HepG2 (cell line): ENCODE results near the gene NRSN2. TPM values are rescaled to one million over a fixed set of nuclear protein-coding genes. Genes with fewer than 3 reads are reported as not detected.

Experiments
- DPF2 ChIP-seq: sonication (generic); formaldehyde crosslinking; IDR thresholded peaks from 2 replicates; pipeline ENCODE4 v1.4.0; 2020; ENCODE audit warnings: mild to moderate bottlenecking, low read depth, missing genetic modification reagents, borderline replicate concordance
- GTF3A ChIP-seq: sonication (generic); formaldehyde crosslinking; conservative IDR thresholded peaks from 2 replicates; pipeline ENCODE4 v1.4.0; 2020; ENCODE audit warnings: mild to moderate bottlenecking, missing genetic modification reagents
- IRF9 ChIP-seq: sonication (generic); formaldehyde crosslinking; IDR thresholded peaks from 2 replicates; pipeline ENCODE4 v1.8.0; 2022; ENCODE audit warnings: missing genetic modification reagents, mild to moderate bottlenecking, borderline replicate concordance
- MTA1 ChIP-seq: sonication (generic); formaldehyde crosslinking; IDR thresholded peaks from 2 replicates; pipeline ENCODE4 v1.4.0; 2020; ENCODE audit warnings: missing genetic modification reagents, mild to moderate bottlenecking, borderline replicate concordance
- MTA3 ChIP-seq: sonication (generic); formaldehyde crosslinking; IDR thresholded peaks from 2 replicates; pipeline ENCODE4 v1.4.0; 2020; ENCODE audit warnings: missing genetic modification reagents
- NCOA2 ChIP-seq: sonication (generic); formaldehyde crosslinking; IDR thresholded peaks from 2 replicates; pipeline ENCODE4 v1.8.0; 2022; ENCODE audit warnings: inconsistent platforms
- NR2F2 ChIP-seq: IDR thresholded peaks from 2 replicates; pipeline ENCODE4 v1.6.1; 2012; ENCODE audit warnings: low read depth, inconsistent platforms, borderline replicate concordance
- PHF5A ChIP-seq: IDR thresholded peaks from one replicate; pipeline ENCODE4 v1.6.1; 2018; ENCODE audit warnings: low read depth, missing genetic modification reagents; ENCODE audit not compliant: unreplicated experiment
- TCF7L2 ChIP-seq: IDR thresholded peaks from 2 replicates; pipeline ENCODE4 v1.6.1; 2011; ENCODE audit warnings: mild to moderate bottlenecking, low read depth, low read length, moderate library complexity
- XRCC5 ChIP-seq: fragments of 200-400 bp; formaldehyde crosslinking; optimal IDR thresholded peaks from 2 replicates; pipeline ENCODE3; 2017; ENCODE audit warnings: mild to moderate bottlenecking, low read length
- ZC3H4 ChIP-seq: sonication (generic); formaldehyde crosslinking; IDR thresholded peaks from 2 replicates; pipeline ENCODE4 v1.4.0; 2020; ENCODE audit warnings: missing genetic modification reagents, borderline replicate concordance
- ZNF124 ChIP-seq: sonication (generic); formaldehyde crosslinking; IDR thresholded peaks from 2 replicates; pipeline ENCODE4 v1.4.0; 2020; ENCODE audit warnings: missing genetic modification reagents
- ZNF552 ChIP-seq: sonication (generic); formaldehyde crosslinking; IDR thresholded peaks from 2 replicates; pipeline ENCODE4 v1.9.0; 2022; ENCODE audit warnings: missing genetic modification reagents, mild to moderate bottlenecking, borderline replicate concordance
- ZNF572 ChIP-seq: sonication (generic); formaldehyde crosslinking; IDR thresholded peaks from 2 replicates; pipeline ENCODE4 v1.5.1; 2020; ENCODE audit warnings: mild to moderate bottlenecking, missing genetic modification reagents
- ZNF577 ChIP-seq: sonication (generic); formaldehyde crosslinking; IDR thresholded peaks from 2 replicates; pipeline ENCODE4 v1.4.0; 2020; ENCODE audit warnings: mild to moderate bottlenecking, low read depth, missing genetic modification reagents, borderline replicate concordance
- ZNF724P ChIP-seq: sonication (generic); formaldehyde crosslinking; IDR thresholded peaks from 2 replicates; pipeline ENCODE4 v1.8.0; 2022; ENCODE audit warnings: missing genetic modification reagents, borderline replicate concordance
- ZNF773 ChIP-seq: sonication (generic); formaldehyde crosslinking; IDR thresholded peaks from 2 replicates; pipeline ENCODE4 v1.4.0; 2020; ENCODE audit warnings: missing genetic modification reagents, borderline replicate concordance
- ZNF784 ChIP-seq: sonication (generic); formaldehyde crosslinking; IDR thresholded peaks from 2 replicates; pipeline ENCODE4 v1.5.1; 2020; ENCODE audit warnings: missing genetic modification reagents, mild to moderate bottlenecking, borderline replicate concordance
- ZNF790 ChIP-seq: sonication (generic); formaldehyde crosslinking; IDR thresholded peaks from 2 replicates; pipeline ENCODE4 v1.8.0; 2022; ENCODE audit warnings: missing genetic modification reagents, mild to moderate bottlenecking, borderline replicate concordance
- ZXDC ChIP-seq: sonication (generic); formaldehyde crosslinking; IDR thresholded peaks from 2 replicates; pipeline ENCODE4 v1.5.0; 2020; ENCODE audit warnings: mild to moderate bottlenecking, missing genetic modification reagents
- polyA plus RNA-seq, 8 experiments: library from polyadenylated mRNA; depleted of rRNA in 3 of 8; stranded (reverse) in 7 of 8; unstranded in 1 of 8; fragments of >200 nt; fragmentation: Illumina TruSeq in 4 of 8; extraction: Trizol in 4 of 8; gene quantifications; 2 replicates each; pipeline versions ENCODE4 v1.2.1 to v1.2.3, GENCODE V29; 2011 to 2016; ENCODE audit warnings: low read depth in 4 of 8, missing spikeins in 1 of 8, mixed read lengths in 1 of 8; ENCODE audit not compliant: insufficient read depth in 1 of 8
- total RNA-seq, 5 experiments: library from RNA; depleted of rRNA; stranded (reverse); fragments of >200 nt; fragmentation: Illumina TruSeq; extraction: Trizol; gene quantifications; 2 replicates each; pipeline ENCODE4 v1.2.3, GENCODE V29; 2016; ENCODE audit warnings: low read depth in 1 of 5
- TF ChIP-seq, protein P1 (sequence below): sonication (generic); formaldehyde crosslinking; IDR thresholded peaks from 2 replicates; pipeline ENCODE4 v1.4.0; 2020; ENCODE audit warnings: missing genetic modification reagents

NRSN2 gene
- total and polyA plus RNA-seq, 2 of the 13 experiments (the other 11 are each of a cell fraction or from before 2014, with no cell fraction given): 32.3 to 49.4 TPM

DNA sequence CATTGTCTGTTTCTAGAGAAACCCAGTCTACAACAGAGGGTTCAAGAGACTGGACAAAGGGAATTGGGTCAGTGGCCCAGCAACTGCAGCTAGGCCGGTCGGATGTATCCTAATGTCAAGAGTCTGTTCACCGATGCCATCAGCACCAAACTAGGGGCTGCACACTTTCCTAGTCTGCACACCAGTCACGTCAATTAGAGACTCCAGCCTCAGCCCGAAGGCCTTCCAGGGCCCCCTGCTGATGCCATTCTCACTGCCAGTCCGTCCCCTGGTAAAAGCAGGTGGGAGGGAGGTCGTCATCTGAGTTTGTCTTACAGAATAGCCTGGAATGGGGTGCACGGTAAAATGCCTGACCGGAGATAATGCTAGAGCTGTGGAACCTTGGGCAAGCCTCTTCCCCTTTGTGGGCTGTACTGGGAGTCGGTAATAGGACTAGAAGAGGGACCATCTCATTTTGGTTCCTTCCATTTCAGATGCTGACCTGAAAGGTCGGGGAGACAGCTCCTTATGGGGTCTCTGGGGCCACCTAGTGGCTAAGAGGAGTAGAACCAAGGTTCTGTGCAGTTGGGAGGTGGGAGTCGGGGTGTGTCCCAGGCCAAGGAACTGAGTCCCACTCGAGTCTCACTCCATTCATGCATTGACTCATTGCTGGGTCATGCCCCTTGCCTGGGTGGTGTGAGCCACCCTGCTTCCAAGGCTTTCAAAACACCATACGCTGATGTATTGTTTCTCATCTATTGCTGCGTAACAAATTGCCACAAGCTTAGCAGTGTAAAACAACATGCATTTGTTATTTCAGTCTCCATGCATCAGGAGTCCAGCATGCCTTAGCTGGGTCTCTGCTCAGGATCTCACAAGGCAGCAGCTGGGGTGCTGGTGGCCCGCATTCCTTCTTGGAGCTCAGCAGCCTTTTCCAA lies 16.4 kb upstream of the NRSN2 start (continued):
- TF ChIP-seq ZNF552 (CRISPR knock-in tag): no peak
- TF ChIP-seq NCOA2 (CRISPR knock-in tag): no peak
- TF ChIP-seq MTA1 (CRISPR knock-in tag): 0 out of 2 replicates have a peak, but pooled peaks have one; percentile 66
- no peak for TF ChIP-seq ZNF124
- 0 out of 2 replicates have a peak, but pooled peaks have one; percentile 55 for TF ChIP-seq ZNF577 (CRISPR knock-in tag)
- TF ChIP-seq ZNF773: no peak
- 0 out of 2 replicates have a peak, but pooled peaks have one; percentile 63 for TF ChIP-seq GTF3A (CRISPR knock-in tag)
- no peak for TF ChIP-seq MTA3 (CRISPR knock-in tag)
- TF ChIP-seq TCF7L2: no peak
- TF ChIP-seq IRF9 (CRISPR knock-in tag): peak; percentile 71; the same call in 1 of the 2 replicates
- TF ChIP-seq ZNF784 (CRISPR knock-in tag): no peak
- TF ChIP-seq ZNF790: 0 out of 2 replicates have a peak, but pooled peaks have one; percentile 40
- TF ChIP-seq XRCC5: peak; percentile 96
- TF ChIP-seq, protein P1, sequence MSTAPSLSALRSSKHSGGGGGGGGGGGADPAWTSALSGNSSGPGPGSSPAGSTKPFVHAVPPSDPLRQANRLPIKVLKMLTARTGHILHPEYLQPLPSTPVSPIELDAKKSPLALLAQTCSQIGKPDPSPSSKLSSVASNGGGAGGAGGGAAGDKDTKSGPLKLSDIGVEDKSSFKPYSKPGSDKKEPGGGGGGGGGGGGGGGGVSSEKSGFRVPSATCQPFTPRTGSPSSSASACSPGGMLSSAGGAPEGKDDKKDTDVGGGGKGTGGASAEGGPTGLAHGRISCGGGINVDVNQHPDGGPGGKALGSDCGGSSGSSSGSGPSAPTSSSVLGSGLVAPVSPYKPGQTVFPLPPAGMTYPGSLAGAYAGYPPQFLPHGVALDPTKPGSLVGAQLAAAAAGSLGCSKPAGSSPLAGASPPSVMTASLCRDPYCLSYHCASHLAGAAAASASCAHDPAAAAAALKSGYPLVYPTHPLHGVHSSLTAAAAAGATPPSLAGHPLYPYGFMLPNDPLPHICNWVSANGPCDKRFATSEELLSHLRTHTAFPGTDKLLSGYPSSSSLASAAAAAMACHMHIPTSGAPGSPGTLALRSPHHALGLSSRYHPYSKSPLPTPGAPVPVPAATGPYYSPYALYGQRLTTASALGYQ (CRISPR knock-in tag): no peak
- TF ChIP-seq ZXDC (CRISPR knock-in tag): no peak
- peak; percentile 54; the same call in 1 of the 2 replicates for TF ChIP-seq ZC3H4
- 0 out of 2 replicates have a peak, but pooled peaks have one; percentile 56 for TF ChIP-seq ZNF724P (CRISPR knock-in tag)
- TF ChIP-seq ZNF572 (CRISPR knock-in tag): no peak; the same call in 1 of the 2 replicates
- TF ChIP-seq PHF5A (CRISPR knock-in tag): peak; percentile 14
- no peak for TF ChIP-seq DPF2 (CRISPR knock-in tag)
- TF ChIP-seq NR2F2: 0 out of 2 replicates have a peak, but pooled peaks have one; percentile 51
